CD4-positive, alpha-beta T cell treated with Interleukin-1 beta for 1 hour (primary cell): ENCODE measurements around the gene WDR86.
A peak's percentile ranks its signal among the peaks of the same experiment; 100 is the strongest.

Experiments
- DNase-seq, 2 donors: peaks; one replicate each; pipeline ENCODE4 v3.0.0-alpha.2; 2020 to 2022

WDR86 gene

GRCh38 chr7:151345576-151346469 lies 64.0 kb downstream of the WDR86 start:
- no peak for DNase-seq

GRCh38 chr7:151343516-151343915 lies 66.3 kb downstream of the WDR86 start:
- no peak for DNase-seq

- DNase-seq: no peak
Measured at GRCh38 chr7:151342811-151343210, 67.0 kb downstream of the WDR86 start.

- DNase-seq: peak in 1 of 2 donors; percentile 51
Measured at GRCh38 chr7:151342102-151342646, 67.7 kb downstream of the WDR86 start.

- peak; percentile 88 to 93 for DNase-seq
Measured at GRCh38 chr7:151341357-151342101, 68.3 kb downstream of the WDR86 start, which contains the start of gene NUB1. NUB1 (plus strand) TSS chr7:151341812; CDS start chr7:151345350, 3,538 bp downstream.

GRCh38 chr7:151340794-151341356 lies 69.0 kb downstream of the WDR86 start:
- no peak for DNase-seq

- peak in 1 of 2 donors; percentile 35 for DNase-seq
Measured at GRCh38 chr7:151339651-151340382, 70.0 kb downstream of the WDR86 start.

- no peak for DNase-seq
Measured at GRCh38 chr7:151338809-151339208, 71.0 kb downstream of the WDR86 start.

- no peak for DNase-seq
Measured at GRCh38 chr7:151337346-151337745, 72.5 kb downstream of the WDR86 start.

GRCh38 chr7:151336027-151336708 lies 73.7 kb downstream of the WDR86 start:
- DNase-seq: no peak

GRCh38 chr7:151334628-151335027 lies 75.2 kb downstream of the WDR86 start:
- no peak for DNase-seq
